Astrocyte of the spinal cord (primary cell): Measurements from ENCODE around the gene TRIM38.

Experiments used
- DNase-seq: peaks from one replicate; pipeline ENCODE4 v3.0.0; 2011; ENCODE audit warnings: low read depth, low spot score
- H3K4me3 ChIP-seq: 2 replicates; pipeline ENCODE4 v1.5.1; 2011; ENCODE audit warnings: low read depth, mild to moderate bottlenecking, low read length, moderate library complexity
- CTCF ChIP-seq: IDR thresholded peaks from 2 replicates; pipeline ENCODE4 v1.5.1; 2012; ENCODE audit warnings: low read depth, mild to moderate bottlenecking, low read length, inconsistent platforms
- in situ Hi-C: cut with HindIII; loops from 2 replicates; pipeline ENCODE4 v1.10.0; 2017; ENCODE audit warnings: low sequenced_read_pairs

Gene TRIM38

GRCh38 chr6:26032340-26033084, 69.9 kb downstream of the TRIM38 start:
- no peak for TF ChIP-seq CTCF
- peak overlapping the region; percentile 67 for H3K4me3 ChIP-seq
- in situ Hi-C loops: no loop called here
- peak; percentile 67 for DNase-seq

- peak overlapping the region; percentile 67 for H3K4me3 ChIP-seq
- no peak for TF ChIP-seq CTCF
- DNase-seq: peak; percentile 98
- in situ Hi-C loops: no loop called here
Measured at GRCh38 chr6:26033085-26033940, 70.7 kb downstream of the TRIM38 start.

- in situ Hi-C loops: no loop called here
- H3K4me3 ChIP-seq: peak overlapping the region; percentile 39
- no peak for DNase-seq
- no peak for TF ChIP-seq CTCF
Measured at GRCh38 chr6:26033941-26034354, 71.3 kb downstream of the TRIM38 start.

- in situ Hi-C loops: no loop called here
- DNase-seq: no peak
- H3K4me3 ChIP-seq: no peak overlapping the region
- no peak for TF ChIP-seq CTCF
Measured at GRCh38 chr6:26034905-26035304, 72.3 kb downstream of the TRIM38 start.
